B cell (primary cell): ENCODE measurements around the gene DKK1. TPM values are rescaled to one million over a fixed set of nuclear protein-coding genes. Genes with fewer than 3 reads are reported as not detected.

ENCODE experiments used
- ATAC-seq: fragments of 200-7000 bp; cut with Tn5 transposase; one replicate; pipeline ENCODE4 v1.10.0; 2021; ENCODE audit warnings: low read depth, mild to moderate bottlenecking, moderate number of reproducible peaks, moderate library complexity
- CTCF ChIA-PET: fragments of 350-600 bp; sonication (Branson Sonifier 250); formaldehyde crosslinking; loops from one replicate; lab custom pipeline; 2021; ENCODE audit warnings: antibody characterized with exemption, inconsistent platforms; lab: Charles Lee
- POLR2A ChIA-PET: fragments of 350-600 bp; sonication (Branson Sonifier 250); formaldehyde crosslinking; loops from one replicate; lab custom pipeline; 2021; ENCODE audit warnings: antibody characterized with exemption; lab: Charles Lee
- DNase-seq: peaks from one replicate; pipeline ENCODE4 v3.0.0; 2013
- H2AFZ ChIP-seq: 2 replicates; pipeline ENCODE4 v1.6.1; 2012; ENCODE audit warnings: mild to moderate bottlenecking, low read depth, low read length; ENCODE audit not compliant: insufficient read depth, poor library complexity, severe bottlenecking
- H3K27ac ChIP-seq, 2 donors: 1 replicate in 1 of 2; 2 replicates in 1 of 2; pipeline ENCODE4 v1.5.1; 2012 to 2013; ENCODE audit warnings: low read length in 2 of 2, mild to moderate bottlenecking in 2 of 2, moderate library complexity in 1 of 2
- H3K27me3 ChIP-seq, 4 experiments: fragments of 200-600 bp in 1 of 4; sonication (generic) in 1 of 4; replicated peaks in 1 of 4; 1 replicate in 2 of 4; 2 replicates in 2 of 4; pipeline versions ENCODE4 v1.6.1 to v1.7.0; 2013 to 2016; ENCODE audit warnings: low read length in 3 of 4, mild to moderate bottlenecking in 2 of 4, mixed read lengths in 1 of 4, moderate library complexity in 1 of 4; ENCODE audit not compliant: insufficient read depth in 4 of 4, control insufficient read depth in 3 of 4; ENCODE audit errors: control extremely low read depth in 1 of 4
- H3K36me3 ChIP-seq, 2 experiments: replicated peaks in 1 of 2; 1 replicate in 1 of 2; 2 replicates in 1 of 2; pipeline versions ENCODE4 v1.6.1 to v1.7.1; 2013; ENCODE audit warnings: low read length in 1 of 2; ENCODE audit not compliant: insufficient read depth in 2 of 2, control insufficient read depth in 1 of 2; ENCODE audit errors: control extremely low read depth in 1 of 2, extremely low read depth in 1 of 2
- H3K4me1 ChIP-seq, 2 donors: fragments of 200-600 bp in 1 of 2; sonication (generic) in 1 of 2; 1 replicate in 1 of 2; 2 replicates in 1 of 2; pipeline versions ENCODE4 v1.5.1 to v1.6.1; 2013 to 2017; ENCODE audit warnings: low read length in 2 of 2; ENCODE audit not compliant: control insufficient read depth in 2 of 2, insufficient read depth in 2 of 2
- H3K4me2 ChIP-seq: replicated peaks from 2 replicates; pipeline ENCODE3; 2012; ENCODE audit warnings: mild to moderate bottlenecking, low read depth, low read length; ENCODE audit not compliant: poor library complexity, severe bottlenecking
- H3K4me3 ChIP-seq, 5 experiments: fragments of 200-600 bp in 1 of 5; sonication (generic) in 1 of 5; 1 replicate in 3 of 5; 2 replicates in 2 of 5; pipeline versions ENCODE4 v1.5.1 to v1.7.0; 2011 to 2016; ENCODE audit warnings: low read length in 4 of 5, mild to moderate bottlenecking in 4 of 5, low read depth in 2 of 5, control low read depth in 1 of 5, moderate library complexity in 1 of 5; ENCODE audit not compliant: insufficient read depth in 1 of 5; ENCODE audit errors: control extremely low read depth in 1 of 5, extremely low read depth in 1 of 5
- H3K79me2 ChIP-seq: fragments of 200-600 bp; sonication (generic); one replicate; pipeline ENCODE4 v1.6.0; 2016; ENCODE audit warnings: low read length; ENCODE audit not compliant: control insufficient read depth, insufficient read depth
- H3K9ac ChIP-seq: fragments of 200-600 bp; sonication (generic); 2 replicates; pipeline ENCODE4 v1.6.1; 2017; ENCODE audit warnings: mild to moderate bottlenecking, low read length, moderate library complexity
- H3K9me3 ChIP-seq, 3 donors: one replicate each; pipeline versions ENCODE4 v1.6.1 to v1.7.1; 2013; ENCODE audit warnings: low read length in 2 of 3; ENCODE audit not compliant: control insufficient read depth in 2 of 3, insufficient read depth in 1 of 3; ENCODE audit errors: control extremely low read depth in 1 of 3
- H4K20me1 ChIP-seq: 2 replicates; pipeline ENCODE4 v1.6.0; 2012; ENCODE audit warnings: mild to moderate bottlenecking, low read length; ENCODE audit not compliant: insufficient read depth, control insufficient read depth, poor library complexity, severe bottlenecking
- H3K27ac Mint-ChIP-seq: one replicate; pipeline ENCODE4 v1.8.0; 2021; ENCODE audit warnings: mixed read lengths
- H3K27me3 Mint-ChIP-seq: one replicate; pipeline ENCODE4 v1.8.0; 2021; ENCODE audit warnings: mixed read lengths
- H3K4me1 Mint-ChIP-seq: one replicate; pipeline ENCODE4 v1.8.0; 2021; ENCODE audit warnings: mixed read lengths
- H3K4me3 Mint-ChIP-seq: one replicate; pipeline ENCODE4 v1.8.0; 2021; ENCODE audit warnings: mixed read lengths
- H3K9me3 Mint-ChIP-seq: one replicate; pipeline ENCODE4 v1.8.0; 2022; ENCODE audit warnings: mixed read lengths; ENCODE audit not compliant: insufficient read depth
- EZH2 ChIP-seq: IDR thresholded peaks from 2 replicates; pipeline ENCODE4 v1.6.1; 2012; ENCODE audit warnings: borderline replicate concordance, low read depth, mild to moderate bottlenecking, moderate library complexity, low read length; ENCODE audit not compliant: insufficient read depth, poor library complexity, severe bottlenecking
- WGBS: methylation state at CpG from one replicate; pipeline ENCODE4 v1.1.5; 2013; ENCODE audit warnings: missing lambda C conversion rate; ENCODE audit not compliant: insufficient coverage; 5-methylcytosine and 5-hydroxymethylcytosine counted together
- intact Hi-C: fragments of 100-400 bp; cut with micrococcal nuclease; formaldehyde crosslinking; loops from one replicate; pipeline ENCODE4 v1.10.0; 2022
- polyA plus RNA-seq: library from polyadenylated mRNA; depleted of rRNA; stranded (reverse); fragments of >200 nt; gene quantifications from 2 replicates; pipeline ENCODE4 v1.2.3, GENCODE V29; 2012
- total RNA-seq, 2 donors: library from RNA; stranded (reverse); fragments of 120-200 nt in 1 of 2; gene quantifications; 1 replicate in 1 of 2; 2 replicates in 1 of 2; pipeline versions ENCODE4 v1.2.3 to v1.2.4, GENCODE V29; 2013 to 2022
- TF ChIP-seq, protein P1 (sequence below): fragments of 200-600 bp; IDR thresholded peaks from one replicate; pipeline ENCODE4 v1.8.0; 2022; ENCODE audit warnings: antibody characterized with exemption, mild to moderate bottlenecking

DKK1 gene
- total and polyA plus RNA-seq, 2 donors (not counting 1 experiment from before 2014, with no cell fraction given) = not detected

- ChIA-PET POLR2A (no interaction called here), CTCF (no interaction called here)
- peaks cover 0 to 4% (median under 1%) of the 10 kb centered on the region in 3 donors for H3K9me3 ChIP-seq
- Mint-ChIP-seq H3K27ac (no peak overlapping the region), H3K9me3 (no peaks in the 10 kb centered on the region), H3K27me3 (no peaks in the 10 kb centered on the region), H3K4me1 (peaks cover 13% of the 10 kb centered on the region), H3K4me3 (no peak overlapping the region)
- WGBS = no CpG with 5 or more reads among the region's 2 CpGs
- no peaks in the 10 kb centered on the region for H3K36me3 ChIP-seq
- H3K27ac ChIP-seq = no peak overlapping the region
- DNase-seq (no peak), ATAC-seq (no peak)
- no peaks in the 10 kb centered on the region for H4K20me1 ChIP-seq
- no peak overlapping the region for H3K4me3 ChIP-seq
- TF ChIP-seq, protein P1, sequence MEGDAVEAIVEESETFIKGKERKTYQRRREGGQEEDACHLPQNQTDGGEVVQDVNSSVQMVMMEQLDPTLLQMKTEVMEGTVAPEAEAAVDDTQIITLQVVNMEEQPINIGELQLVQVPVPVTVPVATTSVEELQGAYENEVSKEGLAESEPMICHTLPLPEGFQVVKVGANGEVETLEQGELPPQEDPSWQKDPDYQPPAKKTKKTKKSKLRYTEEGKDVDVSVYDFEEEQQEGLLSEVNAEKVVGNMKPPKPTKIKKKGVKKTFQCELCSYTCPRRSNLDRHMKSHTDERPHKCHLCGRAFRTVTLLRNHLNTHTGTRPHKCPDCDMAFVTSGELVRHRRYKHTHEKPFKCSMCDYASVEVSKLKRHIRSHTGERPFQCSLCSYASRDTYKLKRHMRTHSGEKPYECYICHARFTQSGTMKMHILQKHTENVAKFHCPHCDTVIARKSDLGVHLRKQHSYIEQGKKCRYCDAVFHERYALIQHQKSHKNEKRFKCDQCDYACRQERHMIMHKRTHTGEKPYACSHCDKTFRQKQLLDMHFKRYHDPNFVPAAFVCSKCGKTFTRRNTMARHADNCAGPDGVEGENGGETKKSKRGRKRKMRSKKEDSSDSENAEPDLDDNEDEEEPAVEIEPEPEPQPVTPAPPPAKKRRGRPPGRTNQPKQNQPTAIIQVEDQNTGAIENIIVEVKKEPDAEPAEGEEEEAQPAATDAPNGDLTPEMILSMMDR = no peak
- TF ChIP-seq EZH2 = no peak
- H3K27me3 ChIP-seq = no peaks in the 10 kb centered on the region
- H3K79me2 ChIP-seq = no peaks in the 10 kb centered on the region
- H3K9ac ChIP-seq = no peak overlapping the region
- H2AFZ ChIP-seq = no peak overlapping the region
- intact Hi-C loops = no loop called here
- no peak overlapping the region for H3K4me2 ChIP-seq
- peaks cover 5 to 9% of the 10 kb centered on the region in 2 donors for H3K4me1 ChIP-seq
These were observed 30.9 kb upstream of the DKK1 start for GRCh38 chr10:52283174-52283573.

- Histone ChIP-seq H2AFZ (no peak overlapping the region), H3K4me3 (no peak overlapping the region), H3K4me2 (peak overlapping the region; percentile 1), H3K36me3 (no peaks in the 10 kb centered on the region), H3K4me1 (peaks cover 5 to 9% of the 10 kb centered on the region in 2 donors), H3K27ac (no peak overlapping the region), H3K9ac (no peak overlapping the region), H4K20me1 (no peaks in the 10 kb centered on the region), H3K79me2 (no peaks in the 10 kb centered on the region), H3K27me3 (no peaks in the 10 kb centered on the region), H3K9me3 (no peaks in the 10 kb centered on the region)
- POLR2A ChIA-PET = no interaction called here
- TF ChIP-seq, protein P1 = no peak
- no peak for TF ChIP-seq EZH2
- Mint-ChIP-seq H3K9me3 (no peaks in the 10 kb centered on the region), H3K4me1 (peaks cover 13% of the 10 kb centered on the region), H3K27ac (no peak overlapping the region), H3K4me3 (peak overlapping the region; percentile 0), H3K27me3 (no peaks in the 10 kb centered on the region)
- peak; percentile 10 for ATAC-seq
- no CpG with 5 or more reads among the region's 2 CpGs for WGBS
- intact Hi-C loops = no loop called here
- CTCF ChIA-PET = no interaction called here
- peak; percentile 25 for DNase-seq
These were observed 29.6 kb upstream of the DKK1 start for GRCh38 chr10:52284416-52285013.
